ENCODE data around the gene RB1. TPM values are rescaled to one million over a fixed set of nuclear protein-coding genes. Genes with fewer than 3 reads are reported as not detected.
A peak's percentile ranks its signal among the peaks of the same experiment; 100 is the strongest.

The RB1 gene
- total and polyA plus RNA-seq, 2 donors (not counting 3 experiments of a cell fraction or from before 2014, with no cell fraction given) = 8.0 to 41.2 TPM

DNA sequence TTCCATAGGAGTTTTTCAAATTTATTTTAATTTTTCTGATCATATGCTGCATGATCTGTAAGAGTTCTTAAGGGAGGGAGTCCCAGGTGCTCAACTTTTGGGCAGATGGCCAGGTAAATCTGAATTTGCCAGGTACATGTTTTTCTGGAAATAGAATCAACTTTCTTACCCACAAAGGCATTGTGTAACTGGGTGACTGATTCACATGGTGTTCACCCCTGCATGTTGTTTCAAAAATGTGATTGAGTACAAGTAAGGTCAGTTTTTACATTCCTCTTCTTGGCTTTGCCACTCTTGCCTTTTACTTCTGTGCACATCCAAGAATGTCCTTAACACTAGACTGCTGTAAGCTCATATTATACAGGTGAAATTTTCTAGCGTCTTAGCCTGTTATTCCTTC lies 30.4 kb downstream of the RB1 start:
- dilution Hi-C loops (cut with MboI; ENCODE audit: extremely low pct_ligation_motif_present, low sequenced_read_pairs) (no loop called here), intact Hi-C loops (cut with micrococcal nuclease) (loop anchor here (1.0 to 2.0 kb wide), 4 partner anchors 67 to 435 kb away; no protein-coding TSS in a partner anchor)
- Histone ChIP-seq H3K4me1 (ENCODE audit: control insufficient read depth, extremely low read depth, insufficient read depth, low read length) (no peaks in the 10 kb centered on the region), H3K9ac (replicated peaks; ENCODE audit: extremely low read depth, insufficient read depth, low read length) (no peak overlapping the region), H4K20me1 (replicated peaks; ENCODE audit: control insufficient read depth, extremely low read depth, insufficient read depth, low read length) (no peaks in the 10 kb centered on the region), H3K79me2 (ENCODE audit: control insufficient read depth, insufficient read depth, low read length) (no peaks in the 10 kb centered on the region), H2AFZ (ENCODE audit: low read depth, low read length) (no peak overlapping the region), H3K27ac (ENCODE audit: insufficient read depth, low read depth, low read length) (no peak overlapping the region), H3K9me3 (replicated peaks; ENCODE audit: control insufficient read depth, insufficient read depth, low read length) (no peaks in the 10 kb centered on the region), H3K27me3 (ENCODE audit: control insufficient read depth in 2 of 2, insufficient read depth in 2 of 2, low read length in 2 of 2) (no peaks in the 10 kb centered on the region), H3K4me3 (replicated peaks in 1 of 3; ENCODE audit: insufficient read depth in 1 of 3, low read depth in 1 of 3, low read length in 3 of 3) (no peak overlapping the region), H3K9me1 (replicated peaks; ENCODE audit: control insufficient read depth, extremely low read depth, insufficient read depth, low read length) (no peaks in the 10 kb centered on the region), H3K4me2 (ENCODE audit: insufficient read depth, low read length) (no peak overlapping the region), H3K36me3 (ENCODE audit: control insufficient read depth in 2 of 2, extremely low read depth in 1 of 2, insufficient read depth in 2 of 2, low read length in 2 of 2) (no peaks in the 10 kb centered on the region)
- ChIA-PET CTCF (interaction anchor here (0.6 to 5.7 kb wide), 43 partner anchors 8 to 434 kb away, joined by 3 to 393 read pairs (median 4); partner anchors contain the start of genes ITM2B, LPAR6 and RCBTB2), POLR2A (interaction anchor here (1.0 kb wide), 1 partner anchor 246 kb away, joined by 3 read pairs; no protein-coding TSS in a partner anchor)
- TF ChIP-seq POLR2A (IDR thresholded peaks at IDR 0.05; ENCODE audit: low read depth, low read length) (no peak), MYC (IDR thresholded peaks at IDR 0.05; ENCODE audit: low read depth, low read length) (no peak), GATA2 (IDR thresholded peaks at IDR 0.05; ENCODE audit: insufficient read depth, insufficient read length, low read depth, low read length) (no peak), FOS (IDR thresholded peaks at IDR 0.05; ENCODE audit: borderline replicate concordance, insufficient read depth, low read length) (no peak), POLR2AphosphoS5 (IDR thresholded peaks at IDR 0.05; ENCODE audit: insufficient read depth, low read depth, low read length) (no peak), JUN (IDR thresholded peaks at IDR 0.05; ENCODE audit: borderline replicate concordance, insufficient read depth, insufficient read length, low read depth) (no peak), EZH2 (IDR thresholded peaks at IDR 0.05; ENCODE audit: borderline replicate concordance, low read depth, low read length, severe bottlenecking) (no peak)
- TF ChIP-seq, protein P1, sequence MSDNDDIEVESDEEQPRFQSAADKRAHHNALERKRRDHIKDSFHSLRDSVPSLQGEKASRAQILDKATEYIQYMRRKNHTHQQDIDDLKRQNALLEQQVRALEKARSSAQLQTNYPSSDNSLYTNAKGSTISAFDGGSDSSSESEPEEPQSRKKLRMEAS (IDR thresholded peaks at IDR 0.05; ENCODE audit: insufficient read depth, insufficient read length) = no peak
- TF ChIP-seq, protein P2, sequence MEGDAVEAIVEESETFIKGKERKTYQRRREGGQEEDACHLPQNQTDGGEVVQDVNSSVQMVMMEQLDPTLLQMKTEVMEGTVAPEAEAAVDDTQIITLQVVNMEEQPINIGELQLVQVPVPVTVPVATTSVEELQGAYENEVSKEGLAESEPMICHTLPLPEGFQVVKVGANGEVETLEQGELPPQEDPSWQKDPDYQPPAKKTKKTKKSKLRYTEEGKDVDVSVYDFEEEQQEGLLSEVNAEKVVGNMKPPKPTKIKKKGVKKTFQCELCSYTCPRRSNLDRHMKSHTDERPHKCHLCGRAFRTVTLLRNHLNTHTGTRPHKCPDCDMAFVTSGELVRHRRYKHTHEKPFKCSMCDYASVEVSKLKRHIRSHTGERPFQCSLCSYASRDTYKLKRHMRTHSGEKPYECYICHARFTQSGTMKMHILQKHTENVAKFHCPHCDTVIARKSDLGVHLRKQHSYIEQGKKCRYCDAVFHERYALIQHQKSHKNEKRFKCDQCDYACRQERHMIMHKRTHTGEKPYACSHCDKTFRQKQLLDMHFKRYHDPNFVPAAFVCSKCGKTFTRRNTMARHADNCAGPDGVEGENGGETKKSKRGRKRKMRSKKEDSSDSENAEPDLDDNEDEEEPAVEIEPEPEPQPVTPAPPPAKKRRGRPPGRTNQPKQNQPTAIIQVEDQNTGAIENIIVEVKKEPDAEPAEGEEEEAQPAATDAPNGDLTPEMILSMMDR (IDR thresholded peaks at IDR 0.05; ENCODE audit: extremely low read depth in 1 of 2, insufficient read depth in 1 of 2, low read depth in 1 of 2, low read length in 2 of 2) = no peak
- DNase-seq (ENCODE audit: low read depth, low spot score) (peak; percentile 30), FAIRE-seq (no peak)
- no TSS peak for BruUV-seq (replicated peaks)

All from endothelial cell of umbilical vein (primary cell).